ENCODE results near the gene LRRC45. TPM values are rescaled to one million over a fixed set of nuclear protein-coding genes. Genes with fewer than 3 reads are reported as not detected.
A peak's percentile ranks its signal among the peaks of the same experiment; 100 is the strongest.

The LRRC45 gene
- polyA plus RNA-seq (2011; rRNA removed) (3.4 and 4.0 TPM in 2 replicates), polyA minus RNA-seq (2011; rRNA and poly(A)+ RNA removed) (5.0 and 5.5 TPM in 2 replicates)

GRCh38 chr17:82022981-82023446 is at the start of gene LRRC45:
Gene LRRC45, plus strand, starts transcription at chr17:82023305. Its CDS starts 339 bp downstream, at chr17:82023644.
- POLR2A ChIA-PET, result interaction anchor here (0.7 to 1.9 kb wide), 6 partner anchors 15 to 1153 kb away, joined by 3 to 10 read pairs (median 6); partner anchors contain the start of genes DCXR and FASN
- Histone ChIP-seq H3K27ac (ENCODE audit: low read depth, low read length) (no peak within 1 kb of the TSS), H3K27me3 (ENCODE audit: control insufficient read depth, insufficient read depth, low read length) (no peaks in the 10 kb centered on the region), H3K9me3 (ENCODE audit: control insufficient read depth, insufficient read depth, low read length) (no peaks in the 10 kb centered on the region; the same call in 1 of the 2 replicates), H3K4me3 (ENCODE audit: low read depth, low read length) (peak within 1 kb of the TSS; percentile 80)
- CTCF ChIA-PET, result interaction anchor here (0.8 to 4.5 kb wide), 3 partner anchors 15 to 201 kb away, joined by 3 to 34 read pairs (median 5); partner anchors contain the start of gene DCXR
- DNase-seq (ENCODE audit: low read depth, low spot score), result peak; percentile 99
- no peak for TF ChIP-seq CTCF (IDR thresholded peaks at IDR 0.05; ENCODE audit: low read depth, low read length)

GRCh38 chr17:81973432-81973831 is 49.7 kb upstream of the LRRC45 start:
- Histone ChIP-seq H3K27ac (ENCODE audit: low read depth, low read length) (no peak overlapping the region), H3K9me3 (ENCODE audit: control insufficient read depth, insufficient read depth, low read length) (peaks cover 13% of the 10 kb centered on the region), H3K27me3 (ENCODE audit: control insufficient read depth, insufficient read depth, low read length) (no peaks in the 10 kb centered on the region), H3K4me3 (ENCODE audit: low read depth, low read length) (no peak overlapping the region)
- ChIA-PET CTCF (no interaction called here), POLR2A (no interaction called here)
- DNase-seq (ENCODE audit: low read depth, low spot score), result no peak
- TF ChIP-seq CTCF (IDR thresholded peaks at IDR 0.05; ENCODE audit: low read depth, low read length), result no peak

DNA sequence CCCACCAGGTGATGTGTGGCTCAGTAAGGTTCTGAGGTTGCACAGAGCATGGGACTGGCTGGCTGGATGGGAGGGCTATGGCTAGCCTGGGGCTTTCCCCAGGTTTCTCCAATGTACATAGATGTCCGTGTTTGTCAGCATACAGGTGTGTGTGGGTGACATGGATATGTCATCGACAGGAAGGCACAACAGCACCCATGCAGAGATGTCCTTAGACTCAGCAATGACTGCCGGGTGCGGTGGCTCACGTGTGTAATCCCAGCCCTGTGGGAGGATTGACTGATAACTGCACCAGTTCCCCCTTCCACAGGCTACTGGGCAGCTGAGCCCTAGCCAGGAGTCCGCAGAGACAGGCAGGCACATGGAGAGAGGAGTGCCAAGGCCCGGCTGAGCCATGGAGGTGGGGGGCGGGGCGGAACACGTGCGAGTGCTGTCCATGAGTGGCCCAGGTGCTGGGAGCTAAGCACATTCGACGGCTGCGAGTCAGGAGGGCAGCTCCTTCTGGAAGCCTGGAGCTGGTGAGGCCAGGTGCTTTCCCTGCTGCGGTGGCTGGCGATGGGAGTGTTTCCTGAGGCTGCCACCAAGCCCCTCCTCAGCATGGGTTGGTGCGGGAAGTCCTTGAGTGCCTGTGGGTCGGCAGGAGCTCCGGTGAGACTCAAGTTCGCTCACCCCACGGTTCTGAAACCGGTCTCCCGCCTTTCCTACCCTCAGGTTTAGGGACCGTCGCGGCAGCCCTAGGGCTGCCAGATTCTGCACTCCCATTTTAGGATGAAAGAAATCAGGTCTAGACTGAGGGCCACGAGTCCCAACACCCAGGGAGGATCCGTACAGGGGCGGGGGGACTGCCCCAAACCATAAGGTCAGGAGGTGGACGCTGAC is 46.5 kb upstream of the LRRC45 start:
- CTCF ChIA-PET, result no interaction called here
- Histone ChIP-seq H3K4me3 (ENCODE audit: low read depth, low read length) (peak overlapping the region; percentile 67), H3K9me3 (ENCODE audit: control insufficient read depth, insufficient read depth, low read length) (peaks cover 13% of the 10 kb centered on the region), H3K27ac (ENCODE audit: low read depth, low read length) (peak overlapping the region; percentile 21), H3K27me3 (ENCODE audit: control insufficient read depth, insufficient read depth, low read length) (no peaks in the 10 kb centered on the region)
- DNase-seq (ENCODE audit: low read depth, low spot score), result no peak
- POLR2A ChIA-PET, result interaction anchor here (0.8 kb wide), 1 partner anchor 27 kb away, joined by 3 read pairs; no protein-coding TSS in a partner anchor
- no peak for TF ChIP-seq CTCF (IDR thresholded peaks at IDR 0.05; ENCODE audit: low read depth, low read length)

DNA sequence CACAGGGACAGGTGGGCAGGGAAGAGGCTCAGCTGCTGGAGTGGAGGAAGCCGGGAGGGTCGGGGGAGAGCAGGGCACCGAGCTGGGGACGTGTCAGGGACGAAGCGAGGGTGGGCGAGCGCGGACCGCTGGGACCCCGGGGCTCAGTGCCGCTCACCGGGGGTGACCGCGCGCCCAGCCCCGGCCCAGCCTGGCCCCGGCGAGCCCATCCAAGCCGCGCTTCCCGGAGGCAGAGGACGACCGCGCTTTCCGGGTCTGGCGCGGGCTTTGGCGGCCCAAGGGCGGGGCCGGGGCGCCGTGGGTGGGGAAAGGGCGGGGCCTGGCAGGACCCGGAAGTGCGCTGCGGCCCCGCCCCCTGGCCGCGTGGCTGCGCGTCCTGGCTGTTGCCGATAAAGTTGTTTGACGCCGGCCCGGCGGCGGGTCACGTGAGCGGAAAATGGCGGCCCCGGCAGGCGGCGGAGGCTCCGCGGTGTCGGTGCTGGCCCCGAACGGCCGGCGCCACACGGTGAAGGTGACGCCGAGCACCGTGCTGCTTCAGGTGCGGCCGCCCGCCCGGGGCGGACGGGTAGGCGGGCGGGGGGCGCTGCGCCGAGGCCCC is 45.8 kb upstream of the LRRC45 start, which contains the start of gene ASPSCR1:
TSS of gene ASPSCR1 (plus strand) at position 419 of the 598 bp plus-strand sequence. CDS start at position 437, 18 bp downstream.
- DNase-seq (ENCODE audit: low read depth, low spot score), result peak; percentile 74
- ChIA-PET CTCF (no interaction called here), POLR2A (interaction anchor here (0.8 kb wide), 1 partner anchor 26 kb away, joined by 3 read pairs; no protein-coding TSS in a partner anchor)
- no peak for TF ChIP-seq CTCF (IDR thresholded peaks at IDR 0.05; ENCODE audit: low read depth, low read length)
- H3K27me3 ChIP-seq (ENCODE audit: control insufficient read depth, insufficient read depth, low read length), result no peaks in the 10 kb centered on the region
- peaks cover 13% of the 10 kb centered on the region for H3K9me3 ChIP-seq (ENCODE audit: control insufficient read depth, insufficient read depth, low read length)
- peak within 1 kb of the TSS; percentile 73 for H3K4me3 ChIP-seq (ENCODE audit: low read depth, low read length)
- peak within 1 kb of the TSS; percentile 65 for H3K27ac ChIP-seq (ENCODE audit: low read depth, low read length)

Data from AG04450 (cell line).